Hepatocyte (in vitro differentiated cells): ENCODE data around the gene ESR1.

Experiments
- CTCF ChIP-seq: fragments of 200-600 bp; sonication (generic); IDR thresholded peaks from 2 replicates; pipeline ENCODE4 v1.5.1; 2016; ENCODE audit warnings: antibody characterized with exemption, mild to moderate bottlenecking; ENCODE audit not compliant: poor library complexity
- EZH2phosphoT487 ChIP-seq: fragments of 200-600 bp; sonication (generic); IDR thresholded peaks from one replicate; pipeline ENCODE4 v1.6.1; 2018; ENCODE audit warnings: antibody characterized with exemption, mild to moderate bottlenecking, low read depth, moderate library complexity; ENCODE audit not compliant: unreplicated experiment, severe bottlenecking

GRCh38 chr6:152112491-152113261 is 305.2 kb downstream of the ESR1 start:
- TF ChIP-seq CTCF (no peak), EZH2phosphoT487 (no peak)
